IPS-NIHi7 (cell line): ENCODE measurements around the gene HDAC11.

ENCODE experiments used
- DNase-seq: peaks from one replicate; pipeline ENCODE4 v3.0.0; 2012; ENCODE audit warnings: mixed read lengths; ENCODE audit errors: extremely low spot score

Gene HDAC11

GRCh38 chr3:13541691-13542090 lies 61.6 kb downstream of the HDAC11 start:
- no peak for DNase-seq

GRCh38 chr3:13542142-13542541 lies 62.0 kb downstream of the HDAC11 start:
- DNase-seq, result no peak

- no peak for DNase-seq
These were observed 63.1 kb downstream of the HDAC11 start for GRCh38 chr3:13543253-13543652.

GRCh38 chr3:13544293-13544831 lies 64.3 kb downstream of the HDAC11 start:
- no peak for DNase-seq

- DNase-seq, result no peak
These were observed 65.0 kb downstream of the HDAC11 start for GRCh38 chr3:13544951-13545651.

GRCh38 chr3:13545952-13546454 lies 65.9 kb downstream of the HDAC11 start:
- DNase-seq, result no peak

- peak; percentile 57 for DNase-seq
These were observed 66.6 kb downstream of the HDAC11 start for GRCh38 chr3:13546667-13547171.

GRCh38 chr3:13547591-13548371 lies 67.7 kb downstream of the HDAC11 start:
- DNase-seq, result peak; percentile 73

- peak; percentile 97 for DNase-seq
These were observed 68.9 kb downstream of the HDAC11 start, which contains the start of gene FBLN2 for GRCh38 chr3:13548696-13549622. Gene FBLN2, plus strand, starts transcription at chr3:13549125. Its CDS starts 21,231 bp downstream, at chr3:13570356.

- no peak for DNase-seq
These were observed 69.7 kb downstream of the HDAC11 start for GRCh38 chr3:13549623-13550422.

- DNase-seq, result no peak
These were observed 70.3 kb downstream of the HDAC11 start for GRCh38 chr3:13550423-13550690.

- DNase-seq, result no peak
These were observed 70.8 kb downstream of the HDAC11 start for GRCh38 chr3:13550791-13551360.

- DNase-seq, result no peak
These were observed 72.9 kb downstream of the HDAC11 start for GRCh38 chr3:13552857-13553652.

- DNase-seq, result no peak
These were observed 73.6 kb downstream of the HDAC11 start for GRCh38 chr3:13553686-13554085.

- no peak for DNase-seq
These were observed 75.6 kb downstream of the HDAC11 start for GRCh38 chr3:13555753-13556152.
